G401.6 (cell line): ENCODE data around the gene ACER3.
A peak's percentile ranks its signal among the peaks of the same experiment; 100 is the strongest.
"Not testable (repeated sequence)": the region's sequence is repeated elsewhere in the genome, so short reads cannot be mapped to it uniquely, and the experiment has no call there.

Experiments used
- FAIRE-seq: peaks from 2 replicates; lab custom pipeline; 2012; peaks lifted over from hg19 to GRCh38; lab: Jason Lieb, UNC

ACER3 gene

DNA sequence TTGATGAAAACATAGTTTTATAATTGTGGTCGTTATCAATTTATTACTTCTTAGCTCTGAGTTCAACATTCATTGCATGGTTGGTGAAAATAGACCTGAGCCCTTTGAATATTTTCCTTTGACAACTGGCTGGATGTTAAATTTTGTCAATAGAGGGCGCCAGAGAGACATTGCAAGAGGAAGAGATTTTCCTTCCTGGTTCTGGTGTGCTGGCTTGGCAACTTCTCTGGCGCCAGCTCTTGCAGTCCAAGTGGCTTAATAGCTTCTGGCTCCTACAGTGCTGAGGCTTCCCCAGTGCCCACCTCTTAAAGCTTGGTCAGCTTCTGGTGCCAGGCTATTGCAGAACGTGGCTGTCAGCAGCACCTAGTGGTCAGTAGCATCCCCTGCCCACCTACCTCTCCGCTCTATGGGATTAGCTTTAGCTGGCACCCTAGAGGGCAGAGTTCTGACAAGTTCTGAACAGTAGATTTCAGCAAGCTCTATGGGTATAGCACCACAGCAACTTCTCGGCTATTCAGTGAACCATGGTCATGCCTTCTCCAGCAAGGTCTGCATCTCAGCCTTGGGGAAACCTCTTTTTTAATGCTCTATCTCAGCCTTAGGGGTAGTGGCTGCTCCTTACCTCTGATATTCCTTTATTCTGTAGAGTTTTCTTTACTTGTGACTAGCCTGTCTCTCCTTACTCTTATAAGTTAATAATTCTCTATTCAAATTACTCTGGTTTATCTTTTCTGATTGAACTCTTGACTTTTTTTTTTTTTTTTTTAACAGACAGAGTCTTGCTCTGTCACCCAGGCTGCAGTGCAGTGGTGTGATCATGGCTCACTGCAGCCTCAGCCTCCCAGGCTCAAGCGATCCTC, 59.4 kb downstream of the ACER3 start:
- peak; percentile 89 for FAIRE-seq

DNA sequence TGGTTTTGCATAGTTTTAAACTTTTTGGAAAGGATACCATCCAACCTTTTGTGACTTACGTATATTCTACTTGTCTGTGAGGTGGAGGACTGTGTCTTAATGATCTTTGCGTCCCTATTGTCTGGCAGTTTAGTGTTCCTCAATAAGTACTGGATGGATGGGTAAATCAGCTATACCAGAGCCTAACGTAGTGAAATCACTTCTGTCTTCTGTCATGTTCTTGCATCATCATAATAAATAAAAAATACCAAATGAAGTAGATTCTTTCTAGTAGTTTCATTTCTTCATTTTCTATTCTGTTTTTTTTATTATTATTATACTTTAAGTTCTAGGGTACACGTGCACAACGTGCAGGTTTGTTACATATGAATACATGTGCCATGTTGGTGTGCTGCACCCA, 66.4 kb downstream of the ACER3 start:
- no peak for FAIRE-seq

DNA sequence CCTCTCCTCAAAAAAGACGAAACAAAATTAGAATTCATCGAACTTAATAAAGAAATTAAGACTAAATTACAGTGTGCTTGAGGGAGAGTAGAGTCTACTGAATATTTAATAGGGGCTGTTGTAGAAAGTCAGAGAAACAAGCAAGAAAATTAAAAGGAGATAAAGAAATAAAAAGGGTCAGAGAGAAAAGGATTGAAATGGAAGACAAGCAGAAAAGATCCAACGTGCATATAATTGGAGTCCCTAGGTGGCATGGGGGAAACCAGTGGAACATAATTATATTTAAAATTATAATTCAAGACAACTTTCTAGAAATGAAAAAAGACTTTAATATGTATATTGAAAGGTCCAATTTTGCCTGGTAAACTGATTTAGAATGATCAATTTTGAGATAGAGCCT, 74.3 kb downstream of the ACER3 start:
- no peak for FAIRE-seq

DNA sequence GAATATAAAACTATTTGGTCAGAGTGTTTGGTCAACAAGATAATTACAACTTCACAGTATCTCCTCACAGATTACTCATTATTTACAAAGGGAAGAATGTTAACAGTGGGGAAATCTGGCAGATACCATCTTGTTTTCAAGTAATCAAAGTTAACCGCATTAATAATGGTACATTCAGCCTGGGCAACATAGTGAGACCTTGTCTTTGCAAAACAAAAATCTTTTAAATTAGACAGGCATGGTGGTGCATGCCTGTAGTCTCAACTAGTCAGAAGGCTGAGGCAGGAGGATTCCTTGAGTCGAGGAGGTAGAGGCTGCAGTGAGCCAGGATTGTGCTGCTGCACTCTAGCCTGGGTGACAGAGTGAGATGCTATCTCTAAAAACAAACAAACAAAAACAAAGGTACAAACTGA, 78.5 kb downstream of the ACER3 start:
- FAIRE-seq: no peak

DNA sequence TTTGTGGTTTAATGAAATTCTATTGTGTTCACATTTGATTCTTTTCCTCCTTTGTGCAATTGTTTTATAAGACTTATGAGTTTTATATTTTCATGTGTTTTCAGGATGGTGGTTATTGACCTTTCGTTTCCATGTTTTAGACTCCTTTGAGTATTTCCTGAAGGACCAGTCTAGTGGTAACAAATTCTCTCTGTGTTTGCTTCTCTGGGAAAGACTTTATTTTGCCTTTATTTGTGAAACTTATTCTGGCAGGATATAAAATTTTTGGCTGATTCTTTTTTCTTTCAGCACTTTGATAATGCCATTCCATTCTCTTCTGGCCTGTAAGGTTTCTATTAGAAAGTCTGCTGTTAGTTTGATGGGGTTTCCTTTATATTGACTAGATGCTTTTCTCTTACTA, 83.5 kb downstream of the ACER3 start:
- FAIRE-seq: no peak

DNA sequence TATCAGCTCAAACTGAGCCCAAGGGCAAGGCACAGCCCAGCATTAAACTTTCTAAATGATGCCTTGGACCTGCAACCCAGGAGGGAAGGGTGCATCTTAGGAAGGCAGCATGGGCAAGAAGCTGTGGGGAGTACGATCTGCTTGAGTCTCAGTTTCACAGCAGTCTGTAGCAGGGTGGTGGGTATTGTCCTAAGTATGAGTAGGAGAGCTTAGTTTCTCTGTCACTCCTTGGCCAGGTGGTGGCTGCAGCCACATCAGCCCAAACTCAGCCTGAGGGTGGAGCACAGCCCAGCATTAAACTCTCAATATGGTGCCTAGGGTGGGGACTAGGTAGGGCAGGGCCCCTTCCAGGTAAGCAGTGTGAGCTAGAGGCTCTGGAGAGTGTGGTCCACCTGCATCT, 85.5 kb downstream of the ACER3 start:
- FAIRE-seq: no peak

DNA sequence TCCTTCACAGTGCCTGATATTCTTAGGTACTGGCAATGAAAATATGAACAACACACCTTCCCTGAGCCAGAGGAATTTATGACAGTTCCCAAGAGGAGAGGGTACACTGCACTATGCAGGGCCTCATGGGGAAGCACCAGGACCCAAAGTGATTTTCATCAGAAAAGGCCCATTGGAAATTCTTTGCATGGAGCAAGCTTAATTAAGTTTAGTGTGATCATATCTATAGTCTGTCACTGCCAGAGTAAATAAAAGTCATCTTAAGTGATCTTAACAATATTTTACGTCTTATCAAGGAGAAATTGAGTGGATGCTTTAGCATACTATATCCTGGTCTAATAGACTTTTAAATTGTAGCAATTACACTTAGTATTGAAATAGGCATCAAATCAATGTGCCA, 86.5 kb downstream of the ACER3 start:
- FAIRE-seq: no peak

DNA sequence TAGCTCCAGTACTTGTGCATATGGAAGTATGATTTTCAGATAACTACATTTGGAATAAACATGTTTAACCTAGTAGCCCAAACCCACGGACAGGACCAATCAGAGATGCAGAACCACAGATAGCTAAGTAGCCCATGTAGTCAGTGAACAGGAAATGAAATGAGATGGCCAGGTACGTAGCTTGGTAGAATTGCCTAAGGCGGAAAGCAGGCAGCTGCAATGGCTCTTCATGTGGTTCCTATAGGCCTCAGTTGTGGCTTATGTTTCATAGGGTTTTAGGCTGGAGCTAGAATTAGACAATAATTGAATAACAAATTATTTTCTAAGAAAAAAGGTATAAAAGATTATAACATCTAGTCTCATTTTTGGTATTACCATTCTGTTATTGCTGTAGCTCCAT, 87.1 kb downstream of the ACER3 start:
- no peak for FAIRE-seq

DNA sequence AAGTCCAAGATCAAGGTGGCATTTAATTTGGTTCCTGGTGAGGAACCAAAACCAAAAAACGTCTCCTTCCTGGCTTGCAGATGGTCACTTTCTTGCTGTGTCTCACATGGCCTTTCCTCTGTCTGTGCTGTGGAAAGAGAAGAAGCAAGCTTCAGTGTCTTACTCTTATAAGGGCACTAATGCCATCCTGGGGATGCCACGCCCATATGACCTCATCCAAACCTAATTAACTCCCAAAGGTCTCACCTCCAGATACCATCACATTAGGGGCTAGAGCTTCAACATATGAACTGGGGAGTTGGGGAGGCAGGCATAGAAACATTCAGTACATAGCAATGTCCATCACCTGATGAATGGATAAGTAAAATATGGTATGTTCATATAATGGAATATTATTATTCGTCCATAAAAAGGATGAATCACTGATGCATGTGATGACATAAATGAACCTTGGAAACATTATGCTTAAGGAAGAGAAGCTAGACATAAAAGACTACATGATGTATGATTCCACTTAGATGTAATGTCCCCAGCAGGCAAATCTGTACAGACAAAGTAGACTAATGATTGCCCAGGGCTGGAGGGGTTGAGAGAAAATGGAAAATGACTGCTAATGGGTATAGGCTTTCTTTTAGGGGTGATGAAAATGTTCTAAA, 94.9 kb downstream of the ACER3 start:
- no peak for FAIRE-seq

DNA sequence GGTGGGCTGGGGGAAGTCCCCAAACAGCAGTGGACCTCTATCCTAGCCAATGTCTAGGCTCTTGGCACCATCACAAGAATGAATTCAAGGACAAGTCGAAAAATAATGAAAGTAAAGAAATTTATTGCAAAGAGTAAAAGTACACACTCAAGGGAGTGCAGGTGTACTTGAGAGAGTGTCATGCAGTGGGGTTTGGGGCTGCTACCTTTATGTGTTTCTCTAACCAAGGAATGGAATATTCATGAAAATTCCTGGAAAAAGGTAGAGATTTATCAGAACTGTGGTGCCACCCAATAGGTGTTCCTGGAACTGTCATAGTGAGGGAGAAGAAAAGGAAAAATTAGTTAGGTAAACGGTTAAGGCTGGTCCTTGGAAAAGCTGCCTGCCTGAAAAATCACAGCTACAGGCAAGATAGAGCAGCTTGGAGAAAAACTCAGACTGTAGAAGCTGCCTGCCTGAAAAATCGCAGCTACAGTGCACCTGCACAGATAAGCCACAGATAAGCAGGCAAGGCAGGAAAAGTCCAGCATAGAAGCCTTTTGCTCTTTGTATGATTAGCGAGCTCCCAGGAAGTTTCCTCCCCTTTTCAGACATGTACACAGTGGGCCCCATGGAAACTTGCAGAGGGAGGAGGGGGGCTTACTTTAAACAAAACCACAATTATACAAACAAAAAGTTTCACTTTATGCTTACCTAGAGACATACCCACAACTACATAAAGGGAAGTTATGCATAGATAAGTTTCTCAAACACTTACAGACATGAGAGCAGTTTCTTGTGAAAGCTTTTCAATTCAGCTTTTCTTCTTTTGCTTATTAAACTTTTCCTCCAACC, 102.1 kb downstream of the ACER3 start:
- no peak for FAIRE-seq

DNA sequence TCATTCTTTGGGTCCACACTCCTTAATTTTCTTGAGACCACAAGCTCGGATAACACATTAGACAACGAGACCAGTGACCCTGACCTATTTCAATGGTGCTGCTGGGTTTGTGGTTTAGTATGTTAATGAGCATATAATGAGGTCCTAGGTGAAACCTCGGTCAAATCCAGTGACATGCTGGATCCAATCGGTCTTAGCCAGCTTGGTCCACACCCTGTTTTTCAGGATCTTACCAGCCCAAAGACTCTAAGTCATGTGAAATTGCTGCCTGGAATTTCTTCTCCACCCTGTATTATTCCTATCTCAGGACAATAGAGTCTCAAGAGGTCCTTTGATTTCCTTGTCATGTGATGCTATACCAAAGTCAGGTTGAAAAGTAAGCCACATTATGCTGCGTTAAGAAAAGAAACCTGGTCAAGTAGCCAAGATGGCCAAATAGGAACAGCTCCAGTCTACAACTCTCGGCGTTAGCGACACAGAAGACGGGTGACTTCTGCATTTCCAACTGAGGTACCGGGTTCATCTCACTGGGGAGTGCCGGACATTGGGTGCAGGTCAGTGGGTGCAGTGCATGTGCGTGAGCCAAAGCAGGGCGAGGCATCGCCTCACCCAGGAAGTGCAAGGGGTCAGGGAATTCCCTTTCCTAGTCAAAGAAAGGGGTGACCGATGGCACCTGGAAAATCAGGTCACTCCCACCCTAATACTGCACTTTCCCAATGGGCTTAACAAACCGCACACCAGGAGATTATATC, 102.9 kb downstream of the ACER3 start:
- not testable (repeated sequence) for FAIRE-seq

DNA sequence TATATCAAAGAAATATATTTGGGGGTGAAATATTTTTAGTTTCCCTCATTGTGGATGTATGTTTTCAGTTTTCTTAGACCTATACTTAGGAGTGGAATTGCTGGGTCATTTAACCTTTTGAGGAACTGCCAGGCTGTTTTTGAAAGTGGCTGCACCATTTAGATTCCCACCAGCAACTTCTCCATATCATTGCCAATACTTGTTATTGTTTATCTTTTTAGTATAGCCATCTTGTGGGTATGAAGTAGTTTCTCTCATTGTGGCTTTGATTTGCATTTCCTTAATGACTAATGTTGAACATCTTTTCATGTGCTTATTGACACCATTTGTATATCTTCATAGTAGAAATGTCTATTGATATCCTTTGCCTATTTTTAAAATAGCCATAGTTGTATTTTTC, 111.3 kb downstream of the ACER3 start:
- FAIRE-seq: no peak

DNA sequence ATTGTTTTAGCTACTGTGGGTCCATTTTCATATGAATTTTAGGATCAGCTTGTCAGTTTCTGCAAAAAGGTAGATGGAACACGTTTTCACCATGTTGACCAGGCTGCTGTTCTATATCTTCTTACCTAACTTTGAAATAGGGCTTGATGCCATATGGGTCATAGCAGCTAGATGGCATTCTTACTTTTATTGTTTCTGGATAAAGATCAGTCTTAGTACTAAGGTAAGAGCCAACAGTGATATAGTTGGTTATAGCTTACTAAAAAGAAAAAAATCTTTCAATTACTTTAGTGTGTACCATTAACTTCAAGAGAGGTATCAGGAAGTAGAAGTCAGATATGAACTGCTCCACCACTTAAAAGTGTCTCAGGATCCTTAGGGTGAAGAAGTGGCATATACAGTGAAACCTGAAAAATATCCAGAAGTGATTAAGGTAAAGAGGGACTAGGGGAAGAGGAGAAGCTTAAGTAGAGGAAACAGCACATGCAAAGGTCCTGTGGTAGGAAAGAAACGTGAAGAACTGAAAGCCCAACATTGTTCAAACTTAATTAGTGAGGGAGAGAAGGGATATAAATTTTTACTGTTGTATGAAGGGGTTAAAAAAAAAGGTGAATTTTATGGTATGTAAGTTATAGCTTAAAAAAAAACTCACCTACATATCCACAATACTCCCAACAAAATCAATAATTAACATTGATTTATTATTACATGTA, 113.6 kb downstream of the ACER3 start:
- FAIRE-seq: no peak

DNA sequence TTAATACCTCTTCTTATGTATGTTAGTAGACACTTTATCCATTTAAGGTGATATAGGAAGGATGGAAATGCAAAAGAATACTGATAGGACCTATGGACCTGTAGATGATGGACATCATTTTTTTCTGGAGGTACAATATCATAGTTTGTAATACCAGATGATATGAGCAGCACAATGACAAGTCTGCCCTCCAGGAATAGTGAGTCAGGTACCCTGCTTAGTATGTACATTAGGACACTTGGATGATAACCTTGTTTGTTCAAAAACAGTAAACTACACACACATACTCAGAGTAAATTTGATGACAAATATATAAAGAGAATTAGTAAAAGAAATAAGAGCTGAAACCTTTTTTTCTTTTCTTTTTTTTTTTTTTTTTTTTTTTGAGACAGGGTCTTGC, 114.8 kb downstream of the ACER3 start:
- no peak for FAIRE-seq

DNA sequence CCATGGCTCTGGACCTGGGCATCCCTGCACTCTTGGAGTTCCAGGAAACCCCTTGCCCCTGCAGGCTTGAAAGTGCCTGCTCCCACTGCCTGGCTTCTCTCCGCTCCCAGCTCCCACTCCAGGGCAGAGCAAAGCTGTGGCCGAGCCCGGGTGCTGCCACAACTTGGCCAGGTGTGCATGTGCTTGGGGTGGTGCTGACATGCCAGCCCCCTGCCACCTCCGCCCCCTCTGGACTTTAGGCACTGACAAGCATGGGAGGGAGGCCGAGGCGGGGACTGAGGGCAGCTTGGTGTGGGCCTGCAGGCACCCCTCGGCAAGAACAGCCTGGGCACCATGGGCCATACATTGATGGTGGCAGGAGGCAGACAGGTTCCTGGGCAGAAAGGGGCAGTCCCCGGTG, 117.1 kb downstream of the ACER3 start:
- no peak for FAIRE-seq

DNA sequence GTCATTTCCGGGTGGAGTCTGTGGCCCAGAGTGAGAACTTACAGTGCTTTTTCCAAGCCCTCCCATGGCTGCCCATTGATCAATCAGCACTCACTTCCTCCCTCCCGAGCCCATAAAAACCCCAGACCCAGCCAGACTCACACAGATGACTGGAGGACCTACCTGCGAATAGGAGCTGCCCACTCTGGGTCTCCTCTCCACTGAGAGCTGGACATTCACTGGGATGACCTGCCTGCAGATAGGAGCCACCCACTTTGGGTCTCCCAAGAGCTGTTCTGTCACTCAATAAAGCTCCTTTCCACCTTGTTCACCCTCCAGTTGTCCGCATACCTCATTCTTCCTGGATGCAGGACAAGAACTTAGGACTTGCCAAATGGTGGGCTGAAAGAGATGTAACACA, 117.5 kb downstream of the ACER3 start:
- FAIRE-seq: no peak

DNA sequence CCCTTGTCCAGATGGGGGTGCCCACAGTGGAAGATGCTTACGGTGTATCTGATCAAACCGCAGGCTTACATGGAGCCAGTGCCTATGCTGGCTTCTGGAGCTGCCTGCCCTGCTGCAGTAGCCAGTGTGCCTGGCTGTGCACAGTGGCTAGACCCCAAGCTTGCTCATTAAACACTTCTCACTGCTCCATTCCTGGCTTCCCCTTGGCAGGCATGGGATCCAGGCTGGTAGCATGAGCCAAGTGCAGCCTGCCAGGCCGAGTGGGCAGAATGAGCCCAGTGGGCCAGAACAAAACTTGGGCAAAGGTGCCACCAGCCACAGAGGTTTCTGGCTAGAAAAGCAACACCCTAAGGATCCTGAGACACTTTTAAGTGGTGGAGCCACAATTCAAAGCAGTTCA, 118.1 kb downstream of the ACER3 start:
- FAIRE-seq: no peak

DNA sequence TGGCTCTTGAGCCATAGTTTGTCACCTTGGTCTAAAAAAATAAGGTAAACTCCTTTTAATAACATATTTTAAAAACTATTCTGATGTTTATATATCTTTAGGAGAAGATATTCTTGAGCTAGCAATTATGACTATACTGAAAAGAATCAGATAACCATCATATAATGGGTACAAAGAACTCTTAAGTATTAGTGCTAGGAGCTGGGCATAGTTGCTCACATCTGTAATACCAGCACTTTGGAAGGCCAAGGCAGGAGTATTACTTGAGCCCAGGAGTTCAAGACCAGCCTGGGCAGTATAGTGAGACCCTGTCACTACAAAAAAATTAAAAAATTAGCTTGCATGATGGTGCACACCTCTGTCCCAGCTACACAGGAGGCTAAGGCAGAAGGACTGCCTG, 119.5 kb downstream of the ACER3 start:
- no peak for FAIRE-seq

DNA sequence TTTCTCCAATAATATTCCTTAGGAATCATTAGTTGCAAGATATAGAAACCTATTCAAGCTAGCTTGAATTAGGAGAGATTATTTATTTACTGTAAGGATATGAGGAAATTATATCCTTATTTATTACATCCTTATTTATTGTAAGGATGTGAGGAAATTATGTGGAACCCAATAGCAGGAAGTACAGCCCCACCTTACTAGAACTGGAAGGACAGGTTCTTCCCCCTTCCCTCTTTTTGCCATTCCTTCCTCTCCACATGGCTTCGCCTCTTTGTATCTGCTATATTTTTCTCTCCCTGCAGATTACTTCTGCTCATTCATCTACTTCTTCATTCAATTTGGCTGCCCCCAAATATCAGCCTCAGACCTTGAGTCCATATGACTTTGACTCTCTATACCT, 124.0 kb downstream of the ACER3 start:
- no peak for FAIRE-seq

DNA sequence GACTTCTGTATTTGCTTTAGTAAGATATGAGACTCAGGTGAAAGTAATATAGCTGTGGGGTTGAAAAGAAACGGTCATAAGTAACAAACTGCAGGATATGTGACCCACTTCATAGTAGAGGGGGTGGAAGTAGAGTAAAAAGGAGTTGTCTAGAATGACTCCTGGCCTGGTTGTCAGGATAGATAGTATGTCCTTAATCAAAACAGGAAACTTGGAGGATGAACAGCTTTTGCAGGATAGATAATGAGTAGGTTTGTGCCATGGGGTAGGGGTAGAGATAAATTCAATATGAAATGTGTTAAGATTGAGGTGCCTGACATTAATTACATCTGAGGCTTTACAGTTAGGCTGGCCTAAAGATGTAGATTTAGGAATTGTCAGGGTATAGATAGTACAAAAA, 126.5 kb downstream of the ACER3 start:
- FAIRE-seq: no peak

DNA sequence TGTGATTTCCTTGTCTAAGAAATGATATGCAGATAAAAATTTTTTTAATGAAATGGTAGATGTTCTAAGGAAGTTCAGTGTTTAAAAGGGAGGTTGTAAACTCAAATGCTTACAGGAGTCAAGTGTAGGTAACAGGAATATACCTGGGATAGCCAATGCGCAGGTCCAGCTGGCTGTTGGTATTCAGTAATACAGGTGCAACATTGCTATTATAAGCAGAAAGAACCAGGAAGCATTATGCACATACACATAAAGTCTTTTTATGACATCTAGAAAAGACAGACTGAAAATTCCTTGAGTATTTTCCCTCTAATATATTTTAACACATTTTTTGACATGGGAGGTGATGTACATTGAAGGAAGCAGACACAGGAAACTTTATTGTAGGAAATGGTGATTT, 129.9 kb downstream of the ACER3 start:
- FAIRE-seq: no peak

DNA sequence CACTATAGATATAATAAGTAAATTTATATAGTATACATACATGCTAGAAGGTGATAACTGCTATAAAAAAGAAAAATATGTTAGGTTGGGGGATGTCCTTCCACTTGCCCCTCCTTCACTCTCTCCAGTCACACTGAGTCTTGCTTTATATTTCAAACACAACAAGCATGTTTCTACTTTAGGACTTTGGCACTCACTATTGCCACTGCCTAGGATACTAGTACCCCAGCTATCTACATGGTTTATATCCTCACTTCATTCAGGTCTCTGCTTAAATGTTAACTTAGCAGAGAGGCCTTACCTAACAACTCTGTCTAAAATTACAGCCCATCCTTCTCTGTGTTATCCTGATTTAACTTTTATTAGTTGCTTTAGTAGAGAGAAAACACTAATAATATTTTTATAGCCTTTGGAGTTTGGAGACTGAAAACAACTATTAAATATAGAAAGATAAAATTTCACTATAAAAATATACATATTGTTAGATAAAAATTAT, 134.4 kb downstream of the ACER3 start:
- peak; percentile 8 for FAIRE-seq
